ES-I3 (cell line): ENCODE measurements around the gene EHMT1.

Experiments
- H3K36me3 ChIP-seq: 2 replicates; pipeline ENCODE4 v1.6.1; 2013; ENCODE audit warnings: mild to moderate bottlenecking, low read length, control low read depth, moderate library complexity; ENCODE audit not compliant: insufficient read depth
- H3K4me1 ChIP-seq: 2 replicates; pipeline ENCODE4 v1.6.1; 2013; ENCODE audit warnings: mild to moderate bottlenecking, control low read depth, low read length; ENCODE audit not compliant: insufficient read depth
- H3K9ac ChIP-seq: 2 replicates; pipeline ENCODE4 v1.6.1; 2013; ENCODE audit warnings: low read depth, mild to moderate bottlenecking, low read length, moderate library complexity
- H3K9me3 ChIP-seq: 2 replicates; pipeline ENCODE4 v1.6.1; 2013; ENCODE audit warnings: mild to moderate bottlenecking, low read length, moderate library complexity; ENCODE audit not compliant: control insufficient read depth, insufficient read depth

The EHMT1 gene

GRCh38 chr9:137781906-137782585 is 163.2 kb downstream of the EHMT1 start:
- peaks cover 6% of the 10 kb centered on the region for H3K4me1 ChIP-seq
- no peaks in the 10 kb centered on the region for H3K9me3 ChIP-seq
- H3K9ac ChIP-seq, result no peak overlapping the region
- H3K36me3 ChIP-seq, result no peaks in the 10 kb centered on the region; the same call in 1 of the 2 replicates

GRCh38 chr9:137783521-137783920 is 164.7 kb downstream of the EHMT1 start:
- Histone ChIP-seq H3K36me3 (no peaks in the 10 kb centered on the region; the same call in 1 of the 2 replicates), H3K4me1 (peaks cover 6% of the 10 kb centered on the region), H3K9me3 (no peaks in the 10 kb centered on the region), H3K9ac (no peak overlapping the region)

GRCh38 chr9:137784046-137784445 is 165.2 kb downstream of the EHMT1 start:
- H3K9me3 ChIP-seq, result no peaks in the 10 kb centered on the region
- H3K36me3 ChIP-seq, result no peaks in the 10 kb centered on the region; the same call in 1 of the 2 replicates
- peaks cover 6% of the 10 kb centered on the region for H3K4me1 ChIP-seq
- no peak overlapping the region for H3K9ac ChIP-seq

GRCh38 chr9:137784641-137785513 is 166.1 kb downstream of the EHMT1 start:
- peaks cover under 1% of the 10 kb centered on the region for H3K36me3 ChIP-seq
- peaks cover 6% of the 10 kb centered on the region for H3K4me1 ChIP-seq
- no peaks in the 10 kb centered on the region for H3K9me3 ChIP-seq
- no peak overlapping the region for H3K9ac ChIP-seq

- Histone ChIP-seq H3K9ac (no peak overlapping the region), H3K9me3 (no peaks in the 10 kb centered on the region), H3K36me3 (peaks cover 9% of the 10 kb centered on the region), H3K4me1 (peaks cover 6% of the 10 kb centered on the region)
Observed at GRCh38 chr9:137785704-137786161, 166.9 kb downstream of the EHMT1 start.

GRCh38 chr9:137786511-137786920 is 167.7 kb downstream of the EHMT1 start:
- Histone ChIP-seq H3K9me3 (no peaks in the 10 kb centered on the region), H3K4me1 (peaks cover 6% of the 10 kb centered on the region), H3K36me3 (peaks cover 17% of the 10 kb centered on the region), H3K9ac (no peak overlapping the region)

GRCh38 chr9:137787381-137787780 is 168.6 kb downstream of the EHMT1 start:
- peaks cover 6% of the 10 kb centered on the region for H3K4me1 ChIP-seq
- peaks cover 21% of the 10 kb centered on the region for H3K36me3 ChIP-seq
- H3K9ac ChIP-seq, result no peak overlapping the region
- no peaks in the 10 kb centered on the region for H3K9me3 ChIP-seq

GRCh38 chr9:137787786-137788505 is 169.1 kb downstream of the EHMT1 start:
- peaks cover 21% of the 10 kb centered on the region for H3K36me3 ChIP-seq

GRCh38 chr9:137788561-137789294 is 169.9 kb downstream of the EHMT1 start:
- H3K36me3 ChIP-seq, result peaks cover 26% of the 10 kb centered on the region
- no peaks in the 10 kb centered on the region for H3K9me3 ChIP-seq
- peaks cover 6% of the 10 kb centered on the region for H3K4me1 ChIP-seq
- no peak overlapping the region for H3K9ac ChIP-seq

More at GRCh38 chr9:137787786-137788505, 169.1 kb downstream of the EHMT1 start:
- Histone ChIP-seq H3K4me1 (peaks cover 6% of the 10 kb centered on the region), H3K9me3 (no peaks in the 10 kb centered on the region), H3K9ac (no peak overlapping the region)

GRCh38 chr9:137789295-137789895 is 170.6 kb downstream of the EHMT1 start:
- Histone ChIP-seq H3K36me3 (peaks cover 26% of the 10 kb centered on the region), H3K9ac (no peak overlapping the region), H3K9me3 (no peaks in the 10 kb centered on the region), H3K4me1 (peaks cover 6% of the 10 kb centered on the region)

- Histone ChIP-seq H3K9me3 (no peaks in the 10 kb centered on the region), H3K9ac (no peak overlapping the region), H3K36me3 (peaks cover 36% of the 10 kb centered on the region)
Observed at GRCh38 chr9:137791947-137792346, 173.1 kb downstream of the EHMT1 start.

GRCh38 chr9:137793196-137793841 is 174.5 kb downstream of the EHMT1 start:
- H3K36me3 ChIP-seq, result peaks cover 36% of the 10 kb centered on the region
- no peaks in the 10 kb centered on the region for H3K9me3 ChIP-seq
- no peak overlapping the region for H3K9ac ChIP-seq
- H3K4me1 ChIP-seq, result no peaks in the 10 kb centered on the region

More at GRCh38 chr9:137791947-137792346, 173.1 kb downstream of the EHMT1 start:
- H3K4me1 ChIP-seq, result no peaks in the 10 kb centered on the region

GRCh38 chr9:137795156-137795666 is 176.4 kb downstream of the EHMT1 start:
- Histone ChIP-seq H3K36me3 (peaks cover 37% of the 10 kb centered on the region), H3K4me1 (no peaks in the 10 kb centered on the region), H3K9ac (no peak overlapping the region), H3K9me3 (no peaks in the 10 kb centered on the region)
